Measurements from ENCODE around the gene LCOR. TPM values are rescaled to one million over a fixed set of nuclear protein-coding genes. Genes with fewer than 3 reads are reported as not detected.

LCOR gene
- total RNA-seq, 4 donors from 2014 or later, result 9.2 to 20.0 (median 14.6) TPM

- Histone ChIP-seq H3K27me3 (no peaks in the 10 kb centered on the region), H3K4me1 (peaks cover 31 to 40% of the 10 kb centered on the region in 2 donors), H3K36me3 (peaks cover 0 to 15% of the 10 kb centered on the region in 2 donors), H3K4me3 (no peak overlapping the region), H3K27ac (peak overlapping the region in 1 of 4 donors; percentile 30), H3K9me3 (no peaks in the 10 kb centered on the region)
- intact Hi-C loops (cut with DNase I; ENCODE audit: low total_unique reads) (no loop called here), in situ Hi-C loops (cut with MboI; ENCODE audit: low sequenced_read_pairs in 4 of 4) (no loop called here)
- ATAC-seq (peak in 1 of 2 donors; percentile 55), DNase-seq (no peak)
- TF ChIP-seq POLR2A (IDR thresholded peaks at IDR 0.05) (no peak), CTCF (IDR thresholded peaks at IDR 0.05 in 4 of 5, conservative IDR thresholded peaks at IDR 0.05 in 1 of 5) (no peak)
Observed at GRCh38 chr10:96951954-96952353, 119.9 kb downstream of the LCOR start.

DNA sequence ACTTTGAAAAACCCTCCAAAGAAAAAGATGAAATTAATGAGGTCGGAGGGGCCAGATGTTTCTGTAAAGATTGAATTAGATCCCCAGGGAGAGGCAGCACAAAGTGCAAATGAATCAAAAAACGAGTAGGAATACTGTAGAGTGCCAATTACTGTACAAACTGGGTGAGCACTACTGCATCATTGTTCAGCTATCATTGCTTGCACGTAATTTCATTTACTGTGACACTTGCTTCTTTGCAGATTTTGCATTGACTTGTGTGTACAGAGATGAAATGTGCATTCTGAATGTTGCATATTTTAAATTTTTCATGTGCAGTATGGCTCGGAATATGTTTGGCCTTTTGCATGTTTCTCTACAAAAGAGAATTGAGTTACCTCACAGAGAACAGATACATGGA is 123.7 kb downstream of the LCOR start:
- no peak for DNase-seq
- intact Hi-C loops (cut with DNase I; ENCODE audit: low total_unique reads) (no loop called here), in situ Hi-C loops (cut with MboI; ENCODE audit: low sequenced_read_pairs in 4 of 4) (no loop called here)
- no peak overlapping the region for H3K27ac ChIP-seq
- no peak overlapping the region for H3K4me3 ChIP-seq
- H3K36me3 ChIP-seq, result peaks cover 0 to 24% of the 10 kb centered on the region in 2 donors
- peaks cover 31 to 35% of the 10 kb centered on the region in 2 donors for H3K4me1 ChIP-seq
- TF ChIP-seq CTCF (IDR thresholded peaks at IDR 0.05 in 4 of 5, conservative IDR thresholded peaks at IDR 0.05 in 1 of 5), result no peak
- TF ChIP-seq POLR2A (IDR thresholded peaks at IDR 0.05), result no peak
- no peak for ATAC-seq
- no peaks in the 10 kb centered on the region for H3K27me3 ChIP-seq
- H3K9me3 ChIP-seq, result no peaks in the 10 kb centered on the region

DNA sequence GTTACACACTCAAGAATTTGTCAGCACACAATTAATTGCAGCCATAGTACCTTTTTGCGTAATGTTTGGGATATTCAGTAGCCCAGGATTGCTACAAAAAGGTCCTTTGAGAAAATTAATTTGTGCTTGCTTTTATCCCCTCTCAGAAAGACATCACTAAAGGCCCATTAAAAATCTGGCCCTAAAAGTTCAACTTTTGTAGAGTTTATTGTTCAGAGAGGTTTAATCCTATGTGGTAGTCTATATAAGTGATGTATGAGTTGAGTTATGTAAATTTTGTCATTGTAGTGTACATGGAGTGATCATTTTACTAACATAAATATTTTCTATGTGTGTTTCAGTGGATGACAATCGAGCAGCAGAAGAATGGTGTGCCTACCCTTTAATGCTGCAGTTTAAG is 126.0 kb downstream of the LCOR start:
- Histone ChIP-seq H3K36me3 (peaks cover 0 to 24% of the 10 kb centered on the region in 2 donors), H3K4me1 (peaks cover 30 to 43% of the 10 kb centered on the region in 2 donors), H3K27me3 (no peaks in the 10 kb centered on the region), H3K27ac (no peak overlapping the region), H3K9me3 (no peaks in the 10 kb centered on the region), H3K4me3 (no peak overlapping the region)
- no peak for DNase-seq
- in situ Hi-C loops (cut with MboI; ENCODE audit: low sequenced_read_pairs in 4 of 4) (no loop called here), intact Hi-C loops (cut with DNase I; ENCODE audit: low total_unique reads) (no loop called here)
- TF ChIP-seq POLR2A (IDR thresholded peaks at IDR 0.05), result no peak
- ATAC-seq, result no peak

GRCh38 chr10:96959733-96960132 is 127.6 kb downstream of the LCOR start:
- H3K9me3 ChIP-seq, result no peaks in the 10 kb centered on the region
- in situ Hi-C loops (cut with MboI; ENCODE audit: low sequenced_read_pairs in 4 of 4), result no loop called here
- peaks cover 30 to 35% of the 10 kb centered on the region in 2 donors for H3K4me1 ChIP-seq
- ATAC-seq (no peak), DNase-seq (no peak)
- peaks cover 0 to 23% of the 10 kb centered on the region in 2 donors for H3K36me3 ChIP-seq
- intact Hi-C loops (cut with DNase I; ENCODE audit: low total_unique reads), result no loop called here
- H3K4me3 ChIP-seq, result no peak overlapping the region
- no peak overlapping the region for H3K27ac ChIP-seq
- no peaks in the 10 kb centered on the region for H3K27me3 ChIP-seq
- TF ChIP-seq POLR2A (IDR thresholded peaks at IDR 0.05), result no peak
- TF ChIP-seq CTCF (IDR thresholded peaks at IDR 0.05 in 4 of 5, conservative IDR thresholded peaks at IDR 0.05 in 1 of 5), result no peak

- no peak for ATAC-seq
Observed at GRCh38 chr10:96960872-96961271, 128.8 kb downstream of the LCOR start.

More at GRCh38 chr10:96960872-96961271, 128.8 kb downstream of the LCOR start:
- DNase-seq, result no peak
- TF ChIP-seq CTCF (IDR thresholded peaks at IDR 0.05 in 4 of 5, conservative IDR thresholded peaks at IDR 0.05 in 1 of 5) (no peak), POLR2A (IDR thresholded peaks at IDR 0.05) (no peak)
- H3K4me1 ChIP-seq, result peaks cover 30 to 35% of the 10 kb centered on the region in 2 donors
- no peak overlapping the region for H3K27ac ChIP-seq
- no peaks in the 10 kb centered on the region for H3K9me3 ChIP-seq
- no peaks in the 10 kb centered on the region for H3K27me3 ChIP-seq
- intact Hi-C loops (cut with DNase I; ENCODE audit: low total_unique reads), result no loop called here
- no peak overlapping the region for H3K4me3 ChIP-seq
- peaks cover 0 to 11% of the 10 kb centered on the region in 2 donors for H3K36me3 ChIP-seq
- in situ Hi-C loops (cut with MboI; ENCODE audit: low sequenced_read_pairs in 4 of 4), result no loop called here
